ENCODE data around the gene VOPP1. TPM values are rescaled to one million over a fixed set of nuclear protein-coding genes. Genes with fewer than 3 reads are reported as not detected.

The VOPP1 gene
- total and polyA plus RNA-seq, 2 of the 13 experiments (the other 11 are each of a cell fraction or from before 2014, with no cell fraction given): 21.8 to 55.3 TPM

DNA sequence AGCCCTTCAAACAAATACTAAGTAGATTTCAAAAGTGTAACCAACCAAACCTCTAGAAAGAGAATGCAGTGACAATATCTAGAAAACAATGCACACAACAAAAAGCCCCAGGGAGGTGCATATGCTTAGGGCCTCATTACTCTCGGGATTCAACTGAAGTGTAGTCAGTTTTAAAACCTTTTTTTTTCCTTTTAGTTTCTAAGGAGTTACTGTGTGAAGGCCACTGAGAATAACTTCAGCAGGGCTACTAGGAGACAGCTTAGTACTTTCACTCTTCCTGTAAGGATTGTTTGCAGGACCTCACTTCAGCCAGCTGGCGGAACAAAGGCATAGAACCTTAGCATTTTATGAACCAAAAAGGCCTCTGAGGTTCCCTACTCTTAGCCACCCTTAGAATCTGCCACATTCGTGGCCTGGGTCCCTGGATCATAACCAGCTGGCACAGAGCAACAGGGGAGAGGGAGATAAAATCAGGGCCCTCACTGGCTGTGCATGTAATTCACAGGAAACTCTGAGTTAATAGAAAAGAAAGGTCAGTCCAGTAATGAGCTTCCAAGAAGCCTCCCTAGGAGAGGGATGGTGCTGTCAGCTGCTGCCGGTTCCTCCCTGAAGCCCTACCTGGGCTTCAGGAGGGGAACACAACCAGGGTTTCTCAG is 3.6 kb downstream of the VOPP1 start:
- FAIRE-seq (no peak), DNase-seq (ENCODE audit: low spot score) (no peak), ATAC-seq (no peak)
- intact Hi-C loops (cut with micrococcal nuclease; ENCODE audit: unreplicated experiment): no loop called here
- Histone ChIP-seq H2AFZ (ENCODE audit: low read length) (no peak overlapping the region), H3K4me2 (ENCODE audit: low read depth, low read length) (no peak overlapping the region), H3K9ac (ENCODE audit: insufficient read depth, low read depth, low read length) (no peak overlapping the region), H3K27ac (ENCODE audit: extremely low read length, insufficient read depth, low read length) (no peak overlapping the region), H3K79me2 (ENCODE audit: insufficient read depth, low read length) (peaks cover 74% of the 10 kb centered on the region), H3K9me3 (ENCODE audit: low read length) (no peaks in the 10 kb centered on the region), H4K20me1 (ENCODE audit: insufficient read depth, low read length) (peaks cover 6% of the 10 kb centered on the region; the same call in 1 of the 2 replicates), H3K4me1 (ENCODE audit: insufficient read depth, low read length) (peaks cover 58% of the 10 kb centered on the region), H3K4me3 (replicated peaks in 1 of 3; ENCODE audit: insufficient read depth in 1 of 3, low read depth in 2 of 3, low read length in 3 of 3) (no peak overlapping the region), H3K27me3 (ENCODE audit: control insufficient read depth in 1 of 2, insufficient read depth in 2 of 2, low read length in 2 of 2) (no peaks in the 10 kb centered on the region; a peak in 1 of 5 replicates), H3K36me3 (replicated peaks in 1 of 2; ENCODE audit: control insufficient read depth in 1 of 2, insufficient read depth in 2 of 2, low read length in 2 of 2) (no peaks in the 10 kb centered on the region)
- 87% methylated on average over 3 of the region's 4 CpGs for WGBS (ENCODE audit: low lambda C conversion rate)
- ChIA-PET CTCF (ENCODE audit: low intra/inter-chr PET ratio, low total read pairs) (no interaction called here), POLR2A (no interaction called here)
- no peak for TF ChIP-seq ZNF766 (CRISPR knock-in tag; IDR thresholded peaks at IDR 0.05; ENCODE audit: borderline replicate concordance)
- no peak for TF ChIP-seq ZNF598 (CRISPR knock-in tag; IDR thresholded peaks at IDR 0.05; ENCODE audit: borderline replicate concordance)
- TF ChIP-seq ZNF589 (CRISPR knock-in tag; conservative IDR thresholded peaks at IDR 0.05): no peak
- TF ChIP-seq, protein P1, sequence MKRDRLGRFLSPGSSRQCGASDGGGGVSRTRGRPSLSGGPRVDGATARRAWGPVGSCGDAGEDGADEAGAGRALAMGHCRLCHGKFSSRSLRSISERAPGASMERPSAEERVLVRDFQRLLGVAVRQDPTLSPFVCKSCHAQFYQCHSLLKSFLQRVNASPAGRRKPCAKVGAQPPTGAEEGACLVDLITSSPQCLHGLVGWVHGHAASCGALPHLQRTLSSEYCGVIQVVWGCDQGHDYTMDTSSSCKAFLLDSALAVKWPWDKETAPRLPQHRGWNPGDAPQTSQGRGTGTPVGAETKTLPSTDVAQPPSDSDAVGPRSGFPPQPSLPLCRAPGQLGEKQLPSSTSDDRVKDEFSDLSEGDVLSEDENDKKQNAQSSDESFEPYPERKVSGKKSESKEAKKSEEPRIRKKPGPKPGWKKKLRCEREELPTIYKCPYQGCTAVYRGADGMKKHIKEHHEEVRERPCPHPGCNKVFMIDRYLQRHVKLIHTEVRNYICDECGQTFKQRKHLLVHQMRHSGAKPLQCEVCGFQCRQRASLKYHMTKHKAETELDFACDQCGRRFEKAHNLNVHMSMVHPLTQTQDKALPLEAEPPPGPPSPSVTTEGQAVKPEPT (CRISPR knock-in tag; IDR thresholded peaks at IDR 0.05; ENCODE audit: low read depth): no peak
- no peak for TF ChIP-seq PBX3 (CRISPR knock-in tag; IDR thresholded peaks at IDR 0.05; ENCODE audit: borderline replicate concordance)
- no peak for TF ChIP-seq ZNF333 (CRISPR knock-in tag; IDR thresholded peaks at IDR 0.05; ENCODE audit: borderline replicate concordance)
- TF ChIP-seq RAD21 (CRISPR knock-in tag; IDR thresholded peaks at IDR 0.05): no peak
- no peak for TF ChIP-seq TERF1 (CRISPR knock-in tag; IDR thresholded peaks at IDR 0.05)
- TF ChIP-seq, protein P2, sequence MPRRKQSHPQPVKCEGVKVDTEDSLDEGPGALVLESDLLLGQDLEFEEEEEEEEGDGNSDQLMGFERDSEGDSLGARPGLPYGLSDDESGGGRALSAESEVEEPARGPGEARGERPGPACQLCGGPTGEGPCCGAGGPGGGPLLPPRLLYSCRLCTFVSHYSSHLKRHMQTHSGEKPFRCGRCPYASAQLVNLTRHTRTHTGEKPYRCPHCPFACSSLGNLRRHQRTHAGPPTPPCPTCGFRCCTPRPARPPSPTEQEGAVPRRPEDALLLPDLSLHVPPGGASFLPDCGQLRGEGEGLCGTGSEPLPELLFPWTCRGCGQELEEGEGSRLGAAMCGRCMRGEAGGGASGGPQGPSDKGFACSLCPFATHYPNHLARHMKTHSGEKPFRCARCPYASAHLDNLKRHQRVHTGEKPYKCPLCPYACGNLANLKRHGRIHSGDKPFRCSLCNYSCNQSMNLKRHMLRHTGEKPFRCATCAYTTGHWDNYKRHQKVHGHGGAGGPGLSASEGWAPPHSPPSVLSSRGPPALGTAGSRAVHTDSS (CRISPR knock-in tag; conservative IDR thresholded peaks at IDR 0.05): no peak
- no peak for TF ChIP-seq IKZF1 (IDR thresholded peaks at IDR 0.05)
- no peak for TF ChIP-seq ZNF773 (CRISPR knock-in tag; IDR thresholded peaks at IDR 0.05; ENCODE audit: borderline replicate concordance)
- TF ChIP-seq ZNF570 (CRISPR knock-in tag; IDR thresholded peaks at IDR 0.05; ENCODE audit: borderline replicate concordance): no peak
- no peak for TF ChIP-seq STAG1 (CRISPR knock-in tag; IDR thresholded peaks at IDR 0.05)
- no peak for TF ChIP-seq ZBTB8A (CRISPR knock-in tag; IDR thresholded peaks at IDR 0.05; ENCODE audit: borderline replicate concordance, low read depth)
- TF ChIP-seq E2F1 (CRISPR knock-in tag; IDR thresholded peaks at IDR 0.05): no peak
- in situ Hi-C loops (cut with HindIII; ENCODE audit: extremely low pct_ligation_motif_present, low pct_unique_long_range_greater_than_20kb): no loop called here
- no TSS peak for BruUV-seq (replicated peaks)

All from HepG2 (cell line).